ENCODE results near the gene MPHOSPH10.
"Not testable (repeated sequence)": the region's sequence is repeated elsewhere in the genome, so short reads cannot be mapped to it uniquely, and the experiment has no call there.

Gene MPHOSPH10

DNA sequence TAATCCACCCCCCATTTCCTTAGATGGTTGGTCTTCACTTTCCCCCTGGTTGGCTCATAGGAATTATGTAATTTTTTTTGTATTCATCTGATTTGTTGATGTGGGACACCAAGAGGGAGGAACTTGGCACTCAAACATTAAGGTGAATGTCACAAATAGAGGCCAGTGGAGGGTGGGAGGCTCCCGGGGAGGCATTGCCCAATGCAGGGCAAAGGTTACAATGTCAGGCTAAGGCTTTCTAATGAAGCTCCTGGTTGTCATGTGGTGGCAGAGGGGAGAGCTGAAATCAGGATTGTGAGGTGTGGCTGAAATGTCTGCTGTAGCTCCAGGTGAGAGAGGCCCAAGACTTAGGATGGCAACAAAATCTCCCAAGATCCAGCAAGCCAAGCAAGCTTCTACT lies 42.7 kb downstream of the MPHOSPH10 start:
- DNase-seq (ENCODE audit: low read depth in 2 of 2): no peak

DNA sequence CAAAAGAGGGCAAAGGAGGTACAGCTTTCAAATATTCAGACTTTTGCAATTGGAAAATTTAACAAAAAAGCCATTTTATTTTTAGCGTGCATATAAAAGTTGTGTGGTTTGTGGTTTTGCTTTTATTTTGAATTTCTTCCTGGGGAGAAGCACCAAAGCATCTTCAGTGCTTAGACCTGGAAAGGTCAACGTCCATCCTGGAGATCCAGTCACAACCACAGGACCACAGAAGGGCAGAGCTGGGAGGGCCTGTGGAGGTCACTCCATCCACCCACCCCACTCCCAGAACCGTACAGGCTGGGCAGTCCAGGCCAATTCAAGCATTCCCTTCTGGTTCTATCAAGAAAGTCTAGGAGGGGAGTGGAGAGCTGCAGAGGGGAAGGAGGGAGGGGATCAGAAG lies 43.8 kb downstream of the MPHOSPH10 start:
- no peak for DNase-seq (ENCODE audit: low read depth in 2 of 2)

- not testable (repeated sequence) for DNase-seq (ENCODE audit: low read depth in 2 of 2)
These were observed 48.4 kb downstream of the MPHOSPH10 start for GRCh38 chr2:71178836-71179235.

- DNase-seq (ENCODE audit: low read depth in 2 of 2): no peak
These were observed 50.9 kb downstream of the MPHOSPH10 start for GRCh38 chr2:71181316-71181715.

- not testable (repeated sequence) for DNase-seq (ENCODE audit: low read depth in 2 of 2)
These were observed 53.1 kb downstream of the MPHOSPH10 start for GRCh38 chr2:71183306-71184115.

GRCh38 chr2:71186973-71187372 lies 56.5 kb downstream of the MPHOSPH10 start:
- no peak for DNase-seq (ENCODE audit: low read depth in 2 of 2)

GRCh38 chr2:71187589-71187988 lies 57.2 kb downstream of the MPHOSPH10 start:
- no peak for DNase-seq (ENCODE audit: low read depth in 2 of 2)

DNA sequence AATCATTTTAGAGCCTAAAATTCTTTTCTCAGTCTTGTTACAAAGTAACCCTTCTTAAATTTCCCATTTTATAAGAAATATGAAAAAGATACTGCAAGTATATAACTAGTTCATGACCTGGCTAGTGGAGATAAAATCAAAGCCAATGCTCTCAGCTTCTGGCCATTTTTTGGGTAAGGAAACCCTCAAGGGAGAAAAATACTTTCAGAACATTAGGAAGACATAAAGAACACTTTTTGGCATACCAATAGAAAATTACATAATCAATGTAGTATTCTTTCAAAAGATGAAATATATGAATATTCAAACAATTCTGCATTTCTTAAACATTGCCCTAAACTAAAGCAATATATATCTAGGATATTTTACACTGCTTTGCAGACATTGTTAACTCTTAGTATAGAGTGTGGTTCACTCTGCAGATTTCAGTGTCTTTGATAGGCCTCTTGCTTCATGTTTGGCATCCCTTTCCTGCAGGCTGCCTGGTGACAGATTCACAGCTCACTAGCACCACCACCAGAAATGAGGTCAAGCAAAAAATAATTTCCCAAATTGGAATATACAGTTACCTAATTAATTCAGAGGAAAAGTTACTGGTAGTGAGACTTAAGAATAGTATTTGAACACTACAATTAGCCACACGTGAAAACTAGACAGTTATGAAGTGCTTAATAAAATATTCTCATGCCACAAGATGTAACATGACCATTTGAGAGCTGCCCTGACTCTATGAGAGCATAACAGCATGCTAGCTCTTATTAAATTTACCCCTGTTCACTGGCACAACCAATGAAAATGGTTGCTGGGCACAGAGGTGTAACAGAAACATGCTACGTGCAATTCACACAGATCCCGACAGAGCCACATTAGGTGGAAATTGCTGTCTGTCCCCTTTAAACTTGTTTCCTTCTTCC lies 60.5 kb downstream of the MPHOSPH10 start:
- no peak for DNase-seq (ENCODE audit: low read depth in 2 of 2)

DNA sequence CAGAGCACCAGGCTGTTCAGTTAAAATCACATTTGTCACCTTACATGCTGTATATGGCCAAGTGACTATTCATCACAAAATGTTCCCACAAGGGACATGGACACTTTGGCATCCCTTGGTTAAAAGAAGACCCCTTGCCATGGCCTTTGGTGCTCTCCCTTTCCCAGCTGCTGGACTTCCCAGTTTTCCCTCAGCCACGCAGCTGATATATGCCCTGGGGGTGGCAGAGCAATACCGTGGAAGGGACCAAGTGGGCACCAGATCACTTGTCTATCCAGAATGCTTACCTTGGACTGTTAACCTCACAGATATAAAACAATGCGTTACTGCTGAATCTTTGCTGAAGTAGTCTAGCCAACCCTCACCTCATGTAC lies 61.1 kb downstream of the MPHOSPH10 start:
- DNase-seq (ENCODE audit: low read depth in 2 of 2): no peak
